GM18526 (cell line): ENCODE data around the gene AP1B1.
A peak's percentile ranks its signal among the peaks of the same experiment; 100 is the strongest.

Experiments used
- POLR2A ChIP-seq: IDR thresholded peaks from 3 replicates; pipeline ENCODE4 v1.6.1; 2011; ENCODE audit not compliant: insufficient read length; ENCODE audit errors: extremely low read depth

The AP1B1 gene

GRCh38 chr22:29387921-29388758 lies at the start of gene AP1B1:
Gene AP1B1 (minus strand): TSS chr22:29388570. CDS start chr22:29367243, 21,327 bp downstream.
- TF ChIP-seq POLR2A, result peak; percentile 94

DNA sequence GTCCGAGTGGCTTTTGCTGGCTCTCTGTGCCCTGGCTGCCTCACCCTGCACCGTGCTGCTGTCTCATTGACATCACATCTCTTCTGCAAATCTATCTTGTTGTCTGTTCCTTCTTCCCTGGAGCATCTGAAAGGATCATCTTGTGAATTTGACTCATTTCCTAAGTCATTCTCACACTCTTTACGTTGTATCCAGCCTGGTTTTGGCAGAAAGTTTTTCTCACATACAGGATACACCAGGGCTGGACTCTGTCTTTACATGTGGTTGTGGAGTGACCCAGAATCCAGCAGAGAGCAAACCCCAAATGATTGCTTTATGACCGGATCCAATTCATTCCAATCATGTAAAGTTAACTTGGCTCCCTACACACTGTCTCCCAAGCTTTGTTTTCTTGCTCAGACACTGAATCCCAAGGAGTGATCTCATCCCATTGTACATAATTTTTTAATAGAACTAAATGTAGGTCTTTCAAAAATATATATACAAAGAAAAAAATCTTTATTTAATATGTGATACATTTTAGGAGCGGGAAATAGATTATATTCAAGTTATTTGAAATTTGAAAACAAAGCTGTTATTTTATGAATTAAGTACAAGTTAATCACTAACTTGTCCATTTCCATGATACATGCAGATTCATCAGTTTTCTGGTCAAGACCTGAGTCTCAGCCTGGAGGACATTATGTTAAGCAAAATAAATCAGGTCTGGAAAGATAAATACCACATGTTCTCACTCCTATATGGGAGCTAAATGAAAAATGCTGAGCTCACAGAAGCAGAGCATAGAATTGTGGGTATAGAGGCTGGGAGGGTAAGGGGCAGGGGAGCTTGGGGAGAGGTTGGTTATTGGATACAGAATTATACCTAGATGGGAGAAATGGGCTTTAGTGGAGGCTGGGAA lies 47.1 kb upstream of the AP1B1 start:
- TF ChIP-seq POLR2A, result no peak

DNA sequence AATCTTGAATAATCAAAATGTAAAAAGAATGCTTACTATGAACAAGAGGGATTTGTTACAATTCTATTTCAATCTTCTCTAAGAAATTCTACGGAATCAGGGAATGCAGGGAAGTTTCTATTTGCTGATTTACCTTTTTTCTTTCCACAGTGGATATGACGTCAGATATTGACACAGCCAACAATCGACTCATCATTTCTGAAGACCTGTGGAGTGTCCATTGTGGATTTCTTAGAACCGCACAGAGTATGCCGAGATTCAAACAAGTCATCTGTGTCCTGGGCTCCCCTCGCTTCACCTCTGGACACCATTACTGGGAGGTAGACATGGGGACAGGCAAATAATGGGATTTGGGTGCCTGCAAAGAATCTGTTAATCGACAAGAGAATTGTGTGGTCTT lies 45.9 kb upstream of the AP1B1 start:
- no peak for TF ChIP-seq POLR2A

DNA sequence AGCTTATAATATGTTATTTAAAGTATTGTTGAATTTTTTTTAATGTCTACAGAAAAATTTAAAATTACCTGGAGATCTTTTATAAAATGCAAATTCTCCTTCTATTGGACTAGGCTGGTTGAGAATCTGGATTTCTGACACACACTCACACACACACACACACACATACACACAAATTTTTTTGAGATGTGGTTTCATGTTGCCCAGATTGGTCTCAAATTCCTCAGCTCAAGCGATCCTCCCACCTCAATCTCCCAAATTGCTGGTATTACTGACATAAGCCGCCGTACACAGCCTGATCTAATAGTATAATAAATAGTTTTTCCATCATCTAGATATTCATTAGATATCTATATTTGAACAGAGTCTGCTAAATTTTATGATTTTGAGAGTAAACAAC lies 45.5 kb upstream of the AP1B1 start:
- TF ChIP-seq POLR2A, result no peak

DNA sequence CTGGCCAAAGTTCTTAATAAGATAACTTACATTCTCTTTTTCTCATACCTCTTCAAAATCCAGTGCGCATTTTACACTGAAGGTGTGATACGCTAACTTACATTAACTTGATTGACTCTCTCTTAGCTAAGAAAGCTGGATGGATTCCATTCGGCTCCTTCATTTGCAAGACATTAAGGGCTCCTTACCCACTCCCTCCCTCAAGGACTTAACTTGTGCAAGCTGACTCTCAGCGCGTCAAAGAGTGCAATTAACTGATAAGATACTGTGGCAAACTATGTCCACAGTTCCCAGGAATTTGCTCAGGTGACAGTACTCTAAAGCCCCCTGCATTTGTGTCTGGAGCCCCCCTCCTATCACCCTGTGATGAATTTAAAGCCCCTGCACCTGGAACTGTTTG lies 43.6 kb upstream of the AP1B1 start:
- no peak for TF ChIP-seq POLR2A

GRCh38 chr22:29427176-29427760 lies 38.9 kb upstream of the AP1B1 start:
- no peak for TF ChIP-seq POLR2A

DNA sequence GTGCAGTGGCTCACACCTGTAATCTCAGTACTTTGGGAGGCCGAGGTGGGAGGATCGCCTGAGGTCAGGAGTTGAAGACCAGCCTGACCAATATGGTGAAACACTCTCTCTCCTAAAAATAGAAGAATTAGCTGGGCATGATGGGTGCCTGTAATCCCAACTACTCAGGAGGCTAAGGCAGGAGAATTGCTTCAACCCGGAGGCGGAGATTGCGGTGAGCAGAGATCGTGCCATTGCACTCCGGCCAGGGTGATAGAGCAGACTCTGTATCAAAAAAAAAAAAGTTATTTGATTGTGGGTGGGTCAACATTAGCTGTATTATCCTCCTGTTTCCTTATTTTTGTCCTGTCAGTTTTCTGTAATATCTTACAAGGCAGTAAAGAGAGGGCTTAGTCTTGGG lies 38.1 kb upstream of the AP1B1 start:
- no peak for TF ChIP-seq POLR2A

DNA sequence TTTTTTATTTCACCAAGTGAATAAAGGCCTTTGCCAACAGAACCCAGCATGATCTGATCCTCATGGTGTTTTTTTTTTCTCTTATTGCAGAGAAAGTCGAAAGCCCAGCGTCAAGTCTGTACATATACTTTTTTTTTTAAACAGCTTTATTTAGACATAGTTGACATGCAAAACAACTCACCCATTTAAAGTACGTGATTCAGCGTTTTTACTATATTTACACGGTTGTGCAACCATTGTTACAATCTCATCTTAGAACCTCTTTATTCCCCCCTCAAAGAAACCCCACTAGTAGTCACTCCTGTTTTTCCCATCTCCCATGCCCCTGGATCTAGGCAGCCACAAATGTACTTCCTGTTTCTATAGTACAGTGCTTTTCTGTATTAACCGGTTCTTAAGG lies 20.6 kb upstream of the AP1B1 start:
- TF ChIP-seq POLR2A, result no peak

- no peak for TF ChIP-seq POLR2A
Observed at GRCh38 chr22:29400576-29400975, 12.2 kb upstream of the AP1B1 start.

DNA sequence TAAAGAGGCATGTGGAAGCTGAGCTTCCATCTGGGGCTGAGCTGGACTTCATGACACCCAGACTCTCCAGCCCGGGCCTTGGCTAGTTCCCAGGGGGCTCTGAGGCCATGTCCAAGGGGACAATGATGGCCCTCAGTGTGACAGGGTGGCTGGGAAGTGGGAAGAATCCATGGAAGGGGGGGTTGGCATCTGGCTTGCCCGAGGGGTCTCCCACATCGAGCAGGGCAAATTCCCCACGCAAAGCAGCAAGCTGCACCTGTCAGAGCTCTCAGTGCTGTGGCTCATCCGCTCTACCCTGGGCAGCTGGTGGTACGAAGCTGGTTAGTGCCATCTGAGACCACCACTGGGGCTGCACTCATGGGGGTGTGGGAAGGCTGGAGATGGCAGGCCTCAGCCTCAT lies 9.4 kb upstream of the AP1B1 start:
- TF ChIP-seq POLR2A, result no peak

DNA sequence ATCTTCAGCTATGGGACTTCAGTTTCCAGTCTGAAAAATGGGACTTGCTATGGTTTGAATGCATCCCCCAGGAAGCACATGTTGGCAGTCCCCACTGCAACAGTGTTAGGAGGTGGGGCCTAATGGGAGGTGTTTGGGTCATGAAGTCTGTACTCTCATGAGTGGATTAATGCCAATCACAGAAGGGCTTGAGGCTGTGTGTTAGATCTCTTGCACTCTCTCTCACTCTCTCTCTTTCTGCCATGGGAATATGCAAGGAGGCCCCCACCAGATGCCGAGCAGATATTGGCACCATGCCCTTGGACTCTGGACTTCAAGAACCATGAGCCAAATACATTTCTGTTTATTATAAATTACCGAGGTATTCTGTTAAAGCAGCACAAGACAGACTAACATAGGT lies 7.8 kb upstream of the AP1B1 start:
- no peak for TF ChIP-seq POLR2A

DNA sequence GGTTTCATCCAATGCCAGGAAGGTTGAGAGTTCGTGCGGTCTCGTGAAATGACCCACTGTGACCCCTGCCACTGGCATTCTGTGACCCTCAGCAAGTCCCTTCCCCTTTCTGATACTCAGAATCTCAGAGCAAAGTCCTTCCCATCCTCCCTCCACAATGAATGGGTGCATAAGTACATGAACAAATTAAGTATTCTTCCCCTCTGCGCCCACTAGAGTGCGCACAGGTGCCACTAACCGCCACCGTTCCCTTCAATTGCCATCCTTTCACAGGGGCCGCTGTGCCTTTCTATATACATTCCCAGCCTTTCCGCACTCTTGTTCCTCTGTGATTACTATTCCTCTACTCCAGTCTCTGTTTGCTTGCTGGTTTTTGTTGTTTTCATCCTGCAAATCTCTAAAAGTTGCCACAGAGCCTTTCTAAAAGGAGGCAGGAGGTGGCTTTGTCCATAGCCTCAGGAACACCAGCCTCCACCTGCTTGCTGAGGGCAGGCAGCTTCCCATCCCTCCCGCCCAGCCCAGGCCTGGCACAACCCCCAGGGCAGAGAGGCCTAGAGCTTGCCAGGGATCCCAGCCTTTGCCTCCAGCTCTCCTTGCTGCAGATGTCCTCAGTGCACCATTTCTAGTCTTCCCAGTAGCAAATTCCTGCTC lies 6.7 kb upstream of the AP1B1 start:
- TF ChIP-seq POLR2A, result no peak

- TF ChIP-seq POLR2A, result no peak
Observed at GRCh38 chr22:29393019-29393608, 4.7 kb upstream of the AP1B1 start.

DNA sequence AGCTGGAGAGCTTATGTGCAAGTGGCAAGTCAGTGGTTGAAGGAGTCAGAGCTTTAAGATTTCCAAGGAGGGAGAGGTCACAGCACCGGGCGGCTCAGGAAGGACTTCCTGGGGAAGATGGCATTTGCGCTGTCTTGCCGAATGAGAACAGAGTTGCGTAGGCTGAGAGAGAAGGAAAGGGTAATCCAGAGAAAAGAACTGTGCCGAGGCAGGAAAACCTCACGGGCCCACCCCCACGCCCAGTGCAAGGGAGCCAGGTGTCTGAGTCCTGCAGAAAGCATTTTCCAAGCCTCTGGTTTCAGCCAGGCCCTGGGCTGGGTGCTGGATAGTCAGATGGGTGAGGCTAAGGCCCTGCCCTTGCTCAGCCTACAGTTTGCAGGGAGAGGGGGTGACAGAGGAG lies 3.2 kb upstream of the AP1B1 start:
- TF ChIP-seq POLR2A, result no peak

DNA sequence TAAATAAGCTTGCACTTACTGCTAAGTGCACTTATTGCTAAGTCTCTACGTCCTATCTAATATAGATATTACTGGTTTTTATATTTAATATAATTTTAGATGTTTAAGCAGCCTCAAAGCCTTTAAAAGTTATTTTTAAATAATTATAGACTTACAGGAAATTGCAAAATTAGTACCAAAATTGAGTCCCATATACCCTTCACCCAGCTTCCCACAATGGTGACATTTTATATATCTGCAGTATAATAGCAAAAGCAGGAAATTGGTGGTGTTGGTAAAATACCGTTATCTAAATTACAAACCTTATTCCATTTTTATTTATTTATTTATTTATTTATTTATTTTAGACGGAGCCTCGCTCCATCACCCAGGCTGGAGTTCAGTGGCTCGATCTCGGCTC lies 1.9 kb upstream of the AP1B1 start:
- TF ChIP-seq POLR2A, result no peak
